HFFc6 (cell line): ENCODE results near the gene THRSP. TPM values are rescaled to one million over a fixed set of nuclear protein-coding genes. Genes with fewer than 3 reads are reported as not detected.
A peak's percentile ranks its signal among the peaks of the same experiment; 100 is the strongest.
"Not testable (repeated sequence)": the region's sequence is repeated elsewhere in the genome, so short reads cannot be mapped to it uniquely, and the experiment has no call there.

ENCODE experiments used
- DNase-seq: peaks from one replicate; pipeline ENCODE4 v3.0.0-alpha.2; 2018
- H3K27ac Mint-ChIP-seq: 2 replicates; pipeline ENCODE4 v1.8.0; 2020; ENCODE audit warnings: mild to moderate bottlenecking, mixed read lengths
- H3K27me3 Mint-ChIP-seq: 2 replicates; pipeline ENCODE4 v1.8.0; 2021; ENCODE audit warnings: mild to moderate bottlenecking, moderate library complexity, mixed read lengths; ENCODE audit not compliant: insufficient read depth
- H3K36me3 Mint-ChIP-seq: 2 replicates; pipeline ENCODE4 v1.8.0; 2021; ENCODE audit warnings: low read depth, mixed read lengths
- H3K4me1 Mint-ChIP-seq: 2 replicates; pipeline ENCODE4 v1.8.0; 2020; ENCODE audit warnings: low read depth, mixed read lengths
- H3K4me3 Mint-ChIP-seq: 2 replicates; pipeline ENCODE4 v1.8.0; 2020; ENCODE audit warnings: mild to moderate bottlenecking, moderate library complexity, mixed read lengths
- H3K9me3 Mint-ChIP-seq: 2 replicates; pipeline ENCODE4 v1.8.0; 2020; ENCODE audit warnings: mild to moderate bottlenecking, mixed read lengths
- CTCF ChIP-seq: fragments of 200-600 bp; sonication (generic); IDR thresholded peaks from 2 replicates; pipeline ENCODE4 v1.5.0; 2021; ENCODE audit warnings: antibody characterized with exemption, mild to moderate bottlenecking
- total RNA-seq, 6 experiments: library from RNA; stranded (reverse); fragmentation: NEBNext Ultra II Directional; extraction: Animal tissue kit (Norgen Biotek cat#: 25700); gene quantifications; 2 replicates in 1 of 6; 3 replicates in 5 of 6; pipeline ENCODE4 v1.2.3, GENCODE V29; 2021

THRSP gene
- total RNA-seq, 6 experiments from 2014 or later: not detected

GRCh38 chr11:78022397-78023396 lies 41.0 kb upstream of the THRSP start, which contains the start of gene KCTD14:
TSS of gene KCTD14 (minus strand) at chr11:78023276. CDS start at chr11:78023249, 27 bp downstream.
- H3K4me3 Mint-ChIP-seq: peak within 1 kb of the TSS; percentile 78
- DNase-seq: no peak
- H3K27ac Mint-ChIP-seq: peak within 1 kb of the TSS; percentile 10; the same call in 1 of the 2 replicates
- no peaks in the 10 kb centered on the region for H3K9me3 Mint-ChIP-seq
- H3K36me3 Mint-ChIP-seq: no peaks in the 10 kb centered on the region
- no peak for TF ChIP-seq CTCF
- peaks cover 23% of the 10 kb centered on the region for H3K4me1 Mint-ChIP-seq
- peaks cover 2% of the 10 kb centered on the region for H3K27me3 Mint-ChIP-seq

GRCh38 chr11:78023426-78023825 lies 40.2 kb upstream of the THRSP start:
- Mint-ChIP-seq H3K36me3 (no peaks in the 10 kb centered on the region), H3K4me3 (peak overlapping the region; percentile 78), H3K4me1 (peaks cover 23% of the 10 kb centered on the region), H3K27me3 (peaks cover 2% of the 10 kb centered on the region), H3K27ac (no peak overlapping the region), H3K9me3 (no peaks in the 10 kb centered on the region)
- no peak for TF ChIP-seq CTCF
- no peak for DNase-seq

GRCh38 chr11:78025378-78025777 lies 38.3 kb upstream of the THRSP start:
- DNase-seq: no peak
- Mint-ChIP-seq H3K27ac (no peak overlapping the region), H3K4me3 (no peak overlapping the region), H3K4me1 (peaks cover 17% of the 10 kb centered on the region), H3K27me3 (peaks cover 2% of the 10 kb centered on the region), H3K36me3 (no peaks in the 10 kb centered on the region), H3K9me3 (no peaks in the 10 kb centered on the region)
- TF ChIP-seq CTCF: no peak

- Mint-ChIP-seq H3K4me3 (no peak overlapping the region), H3K27ac (no peak overlapping the region), H3K9me3 (no peaks in the 10 kb centered on the region), H3K36me3 (no peaks in the 10 kb centered on the region), H3K27me3 (peaks cover 2% of the 10 kb centered on the region; the same call in 1 of the 2 replicates), H3K4me1 (peaks cover 14% of the 10 kb centered on the region)
- DNase-seq: no peak
- no peak for TF ChIP-seq CTCF
Observed at GRCh38 chr11:78027759-78028158, 35.9 kb upstream of the THRSP start.

- not testable (repeated sequence) for H3K4me3 Mint-ChIP-seq, H3K27me3 Mint-ChIP-seq, H3K36me3 Mint-ChIP-seq, H3K9me3 Mint-ChIP-seq, DNase-seq, H3K27ac Mint-ChIP-seq
- peaks cover 10% of the 10 kb centered on the region for H3K4me1 Mint-ChIP-seq
Observed at GRCh38 chr11:78028423-78028822, 35.2 kb upstream of the THRSP start.
